HG02763 (cell line): ENCODE data around the gene HMGN1.
A peak's percentile ranks its signal among the peaks of the same experiment; 100 is the strongest.
"Not testable (repeated sequence)": the region's sequence is repeated elsewhere in the genome, so short reads cannot be mapped to it uniquely, and the experiment has no call there.

ENCODE experiments used
- ATAC-seq: cut with Tn5 transposase; IDR thresholded peaks from one replicate; pipeline ENCODE4 v1.9.1; 2021; ENCODE audit warnings: mild to moderate bottlenecking, moderate library complexity; ENCODE audit not compliant: unreplicated experiment

HMGN1 gene, protein sequence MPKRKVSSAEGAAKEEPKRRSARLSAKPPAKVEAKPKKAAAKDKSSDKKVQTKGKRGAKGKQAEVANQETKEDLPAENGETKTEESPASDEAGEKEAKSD

DNA sequence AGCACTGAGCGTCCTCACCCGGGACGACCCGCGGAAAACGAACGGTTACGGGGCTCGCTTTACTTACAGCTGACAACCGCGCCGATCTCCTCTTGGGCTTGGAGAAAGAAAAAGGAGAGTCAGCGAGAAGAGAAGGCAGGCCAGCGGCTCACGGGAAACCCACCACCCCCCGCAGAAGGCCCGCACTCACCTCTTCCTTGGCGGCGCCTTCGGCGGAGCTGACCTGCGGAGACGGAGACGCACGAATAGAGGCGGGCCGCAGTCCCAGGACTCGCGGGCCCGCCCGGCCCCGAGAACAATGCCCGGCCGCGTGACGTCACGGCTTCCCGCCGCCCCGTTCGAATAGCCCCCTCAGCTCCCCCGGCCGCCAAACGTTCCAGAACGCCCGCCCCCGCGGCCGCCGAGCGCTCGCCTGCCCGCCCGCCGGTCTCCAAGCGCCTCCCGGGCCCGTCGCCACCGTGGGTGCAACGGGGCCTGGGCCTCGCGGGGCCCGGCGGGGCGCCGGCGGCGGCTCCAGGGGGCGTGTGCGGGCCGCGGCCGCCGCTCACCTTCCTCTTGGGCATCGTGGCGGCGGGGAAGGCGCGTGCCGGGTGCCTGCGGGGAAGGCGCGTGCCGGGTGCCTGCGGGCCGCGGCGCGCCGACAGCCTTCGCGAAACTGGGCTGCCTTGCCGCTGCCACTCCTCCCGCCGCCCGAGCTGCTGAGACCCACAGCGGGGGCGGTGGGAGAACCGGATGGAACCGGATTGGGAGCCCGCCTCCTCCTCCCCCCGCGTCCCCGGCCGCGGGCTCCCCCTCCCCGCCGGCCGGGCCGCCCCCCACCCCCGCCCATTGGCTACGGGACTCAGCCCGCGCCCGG, at the start of gene HMGN1:
Gene HMGN1 (minus strand): TSS at position 734 of the 856 bp plus-strand sequence. CDS start 171 bp downstream, at position 563.
- ATAC-seq = peak; percentile 54

DNA sequence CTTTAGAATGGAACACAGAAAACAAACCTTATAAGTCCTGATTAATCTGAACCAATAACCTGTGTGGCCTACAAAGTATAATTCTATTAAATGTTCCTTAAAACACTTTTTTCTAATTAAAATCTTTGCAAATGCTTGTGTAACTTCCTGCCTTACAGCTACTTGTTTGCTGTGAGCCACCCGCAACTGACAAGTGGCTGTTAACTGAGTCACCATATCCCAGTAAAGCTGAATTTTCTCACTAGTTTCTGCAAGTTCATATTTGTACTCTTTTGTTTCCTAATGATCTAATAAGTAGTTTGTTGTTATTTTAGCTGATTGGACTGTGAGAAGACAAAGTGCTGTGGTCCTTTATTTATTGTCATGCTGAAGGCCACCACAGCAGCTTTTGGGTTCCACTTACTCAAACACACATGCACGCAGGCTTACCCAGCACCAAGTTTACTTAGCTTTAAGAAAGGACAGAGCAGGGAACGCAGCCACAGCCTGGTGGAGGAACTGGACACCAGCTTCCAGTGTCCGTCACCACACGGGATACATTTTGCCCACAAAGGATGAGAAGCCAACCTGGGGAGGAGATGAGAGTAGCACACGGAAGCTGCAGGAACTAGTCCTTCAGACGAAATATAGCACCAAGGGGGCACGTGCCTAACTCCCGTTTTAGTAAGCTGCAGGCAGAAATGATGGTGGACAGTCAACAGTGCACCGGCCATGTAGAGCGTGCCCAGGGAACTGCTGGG, 48.9 kb upstream of the HMGN1 start:
- no peak for ATAC-seq

DNA sequence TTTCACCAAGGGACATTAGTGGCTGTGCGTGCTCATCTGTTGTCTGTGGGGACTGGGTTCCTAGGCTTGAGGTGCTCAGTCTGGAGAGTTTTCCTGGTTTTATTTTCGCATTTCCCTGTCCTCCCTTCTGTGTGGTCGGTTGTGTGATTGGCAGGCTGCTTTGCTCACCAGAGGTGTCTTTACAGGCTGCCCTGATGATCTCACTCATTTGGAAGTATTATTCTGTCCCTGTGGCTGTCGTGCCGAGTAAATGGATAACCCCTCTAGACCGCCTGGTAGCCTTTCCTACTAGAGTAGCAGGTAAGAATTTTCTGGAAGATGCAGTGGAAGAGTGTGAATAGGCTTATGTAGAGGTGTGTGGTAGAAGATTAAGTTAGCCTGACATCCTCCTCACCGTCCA, 44.1 kb upstream of the HMGN1 start:
- no peak for ATAC-seq

DNA sequence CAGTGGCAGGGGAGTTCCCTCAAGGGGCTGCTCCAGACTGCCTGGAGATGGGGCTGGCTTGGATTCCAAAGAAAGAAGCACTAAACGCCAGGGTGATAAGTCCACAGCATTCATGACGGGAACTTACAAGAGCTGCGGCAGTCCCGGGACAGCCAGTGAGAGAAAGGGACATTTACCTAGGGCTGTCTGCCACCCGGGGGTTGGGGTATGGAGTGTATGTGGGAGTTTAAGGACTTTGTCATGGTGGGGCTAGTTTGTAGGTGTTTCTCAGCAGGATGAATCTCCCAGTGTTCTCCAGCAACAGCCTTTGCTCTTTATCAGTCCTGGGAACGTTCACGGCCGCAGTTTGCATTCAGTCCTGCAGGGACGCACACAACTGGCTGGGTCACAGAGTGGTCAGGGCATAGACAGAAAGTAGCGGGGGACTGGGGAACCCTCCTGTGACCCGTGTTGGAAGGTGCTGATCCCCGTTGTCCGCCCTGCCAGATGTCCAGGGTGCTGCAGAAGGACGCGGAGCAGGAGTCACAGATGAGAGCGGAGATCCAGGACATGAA, 41.4 kb upstream of the HMGN1 start:
- ATAC-seq = no peak

DNA sequence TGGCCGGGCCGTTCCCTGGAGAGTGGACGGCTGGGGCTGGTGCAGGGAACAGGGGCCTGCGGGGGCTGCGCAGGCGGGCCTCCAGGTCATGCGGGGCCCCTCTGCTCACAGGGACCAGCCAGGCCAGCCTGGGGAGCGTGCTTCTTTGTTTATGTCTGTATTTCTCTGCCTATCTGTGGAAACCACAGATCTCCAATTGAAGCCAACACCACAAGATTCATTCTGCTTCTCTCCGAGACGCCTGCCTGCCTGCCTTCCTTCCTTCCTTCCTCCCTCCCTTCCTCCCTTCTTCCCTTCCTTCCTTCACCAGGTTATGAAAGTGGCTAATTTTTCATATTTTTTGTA, 39.9 kb upstream of the HMGN1 start:
- ATAC-seq = no peak

DNA sequence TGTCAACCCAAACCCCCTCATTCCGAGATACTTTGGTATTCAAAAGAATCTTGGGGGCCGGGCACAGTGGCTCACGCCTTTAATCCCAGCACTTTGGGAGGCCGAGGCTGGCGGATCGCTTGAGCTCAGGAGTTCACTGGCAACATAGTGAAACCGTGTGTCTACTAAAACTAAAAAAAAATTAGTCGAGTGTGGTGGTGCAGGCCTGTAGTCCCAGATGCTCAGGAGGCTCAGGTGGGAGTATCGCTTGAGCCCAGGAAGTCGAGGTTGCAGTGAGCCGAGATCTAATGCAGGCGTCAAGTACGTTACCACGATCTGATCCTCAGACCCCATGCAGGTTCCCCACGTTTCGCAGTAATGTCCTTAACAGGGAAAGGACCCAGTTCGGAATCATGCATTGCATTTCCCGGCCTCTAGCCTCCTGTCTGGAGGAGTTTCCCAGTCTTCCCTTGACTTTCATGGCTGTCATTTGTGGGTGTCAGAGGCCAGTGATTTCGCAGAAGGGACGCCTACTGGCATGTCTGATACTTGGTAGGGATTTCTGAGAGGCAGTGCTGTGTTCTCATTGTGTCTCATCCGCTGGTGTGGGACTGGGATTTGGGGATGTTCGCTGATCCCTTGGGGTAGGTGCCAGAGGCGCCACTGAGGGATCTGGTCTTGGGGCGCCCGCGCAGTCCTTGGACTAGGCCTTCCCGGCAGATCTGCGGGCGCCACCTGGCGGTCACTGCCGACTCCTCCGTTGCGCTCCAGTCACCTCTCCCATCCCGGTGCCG, 39.3 kb upstream of the HMGN1 start:
- peak; percentile 73 for ATAC-seq

DNA sequence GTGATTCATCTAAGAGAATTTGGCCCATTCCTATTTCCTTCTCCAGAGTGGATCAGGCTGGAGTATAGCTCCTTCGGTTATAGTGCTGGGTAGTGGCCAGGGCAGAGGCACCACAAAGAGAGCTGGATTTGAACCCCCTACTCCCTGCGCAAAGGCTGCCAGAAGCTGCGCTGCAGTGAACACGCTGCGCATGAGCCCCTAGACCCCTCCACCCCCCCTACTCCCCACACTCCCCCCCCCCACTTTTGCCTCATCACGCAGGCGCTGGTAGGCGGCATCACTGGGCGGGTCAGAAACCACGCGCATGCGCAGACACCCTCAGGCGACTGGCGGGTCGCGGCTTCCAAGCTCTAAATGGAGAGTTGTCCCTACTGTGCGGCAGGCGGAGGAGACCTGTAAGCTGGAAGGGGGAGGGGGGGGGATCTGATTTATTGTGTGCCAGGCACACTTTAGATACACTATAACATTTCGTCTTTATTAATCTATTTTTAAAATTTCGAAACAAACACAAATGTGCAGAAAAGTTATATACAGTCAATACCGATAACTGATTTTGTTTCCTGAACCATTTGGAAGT, 38.7 kb upstream of the HMGN1 start:
- peak; percentile 49 for ATAC-seq

DNA sequence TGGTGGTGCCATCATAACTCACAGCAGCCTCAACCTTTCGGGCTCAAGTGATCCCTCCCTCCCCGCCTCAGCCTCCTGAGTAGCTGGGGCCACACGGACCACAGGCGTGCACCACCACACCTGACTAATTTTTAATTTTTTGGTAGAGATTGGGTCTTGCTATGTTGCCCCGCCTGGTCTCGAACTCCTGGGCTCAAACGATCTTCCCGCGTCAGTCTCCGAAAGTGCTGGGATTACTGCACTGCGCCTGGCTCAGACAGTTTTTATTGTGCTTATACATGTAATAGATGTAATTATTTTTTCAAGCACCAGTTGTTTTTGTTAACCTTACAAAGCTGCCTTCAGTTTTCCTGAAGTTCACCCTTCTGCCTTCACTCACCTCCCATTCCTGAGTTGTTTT, 38.0 kb upstream of the HMGN1 start:
- no peak for ATAC-seq

DNA sequence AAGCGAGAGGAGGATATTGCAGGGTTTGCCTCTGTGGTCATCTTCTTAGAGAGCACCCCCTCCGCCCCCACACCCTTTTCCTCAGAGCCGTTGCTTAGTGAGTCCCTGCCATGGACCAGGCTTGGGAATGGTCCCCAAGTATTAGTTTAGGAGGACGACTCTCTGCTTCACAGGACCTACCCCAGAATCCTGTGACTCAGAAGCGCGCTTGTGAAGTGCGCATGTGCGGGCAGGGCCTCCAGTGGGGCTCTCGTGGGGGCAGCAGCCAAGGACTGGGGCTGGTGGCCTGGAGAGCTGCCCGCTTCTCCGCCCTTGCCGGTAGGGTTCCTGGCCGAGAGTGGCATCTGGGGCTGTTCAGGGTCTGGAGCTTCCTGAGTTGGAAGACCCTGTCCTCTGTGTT, 37.3 kb upstream of the HMGN1 start:
- ATAC-seq = no peak

DNA sequence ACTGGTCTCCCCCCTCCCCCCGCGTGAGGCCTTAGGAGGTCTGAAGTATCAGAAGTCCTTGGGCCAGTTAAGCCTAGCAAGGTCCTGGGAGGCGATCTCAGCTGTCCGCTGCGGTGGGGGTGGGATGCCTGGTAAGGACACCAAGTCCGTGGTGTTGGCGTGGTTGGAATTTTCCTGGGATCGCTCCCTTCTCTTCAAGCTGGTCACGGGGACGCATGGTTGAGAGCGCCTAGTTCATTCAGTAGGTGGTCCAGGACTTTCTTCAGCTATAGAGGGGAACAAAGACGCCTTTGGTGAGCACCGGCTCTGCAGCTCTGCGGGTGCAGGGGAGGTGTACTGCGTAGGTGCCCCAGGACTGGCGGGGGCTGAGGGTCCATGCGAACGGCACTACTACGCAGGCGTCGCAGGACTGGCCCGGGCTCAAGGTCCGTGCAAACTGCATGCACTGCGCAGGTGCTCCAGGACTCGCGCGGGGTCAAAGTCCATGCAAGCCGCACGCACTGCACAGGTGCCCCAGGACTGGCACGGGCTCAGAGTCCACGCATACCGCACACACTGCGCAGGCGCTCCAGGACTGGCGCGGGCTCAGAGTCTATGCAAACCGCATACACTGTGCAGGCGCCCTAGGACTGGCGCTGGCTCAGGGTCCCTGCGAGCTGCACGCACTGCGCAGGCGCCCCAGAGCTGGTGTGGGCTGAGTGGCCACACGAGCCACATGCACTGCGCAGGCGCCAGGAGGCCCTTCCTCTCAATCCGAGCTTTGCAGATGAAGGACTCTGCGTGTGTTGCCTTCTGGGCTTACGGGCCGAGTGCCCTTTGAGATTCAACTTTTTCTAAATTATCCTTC, 36.6 kb upstream of the HMGN1 start:
- peak; percentile 44 for ATAC-seq

DNA sequence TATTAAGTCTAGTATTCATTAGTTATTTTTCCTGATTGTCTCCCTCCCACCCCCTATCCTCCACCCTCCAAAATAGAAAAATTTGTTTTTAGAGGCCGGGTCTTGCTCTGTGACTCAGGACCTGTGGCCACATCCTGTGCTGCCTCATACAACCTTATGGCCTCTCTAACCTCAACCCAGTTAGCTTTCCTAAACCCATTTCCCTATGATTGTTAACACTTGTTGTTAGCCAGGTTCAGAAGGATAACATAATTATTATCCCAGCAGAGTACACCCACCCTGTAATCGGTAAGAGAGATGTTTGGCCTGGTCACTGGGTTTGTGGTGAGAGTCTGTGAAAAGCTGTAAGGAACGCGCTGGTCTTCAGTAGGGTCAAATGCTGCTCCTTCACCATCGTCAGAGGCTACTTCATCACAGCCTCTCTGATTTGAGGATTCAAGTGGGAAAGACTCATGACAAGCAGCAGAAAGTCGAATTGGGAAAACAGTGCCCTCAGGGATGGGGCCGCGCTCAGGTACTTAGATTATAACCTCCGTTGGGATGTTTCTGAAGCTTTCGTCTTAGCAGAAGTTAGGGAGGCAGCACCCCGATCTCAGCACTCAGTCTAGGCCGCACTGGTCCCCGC, 35.9 kb upstream of the HMGN1 start:
- no peak for ATAC-seq

DNA sequence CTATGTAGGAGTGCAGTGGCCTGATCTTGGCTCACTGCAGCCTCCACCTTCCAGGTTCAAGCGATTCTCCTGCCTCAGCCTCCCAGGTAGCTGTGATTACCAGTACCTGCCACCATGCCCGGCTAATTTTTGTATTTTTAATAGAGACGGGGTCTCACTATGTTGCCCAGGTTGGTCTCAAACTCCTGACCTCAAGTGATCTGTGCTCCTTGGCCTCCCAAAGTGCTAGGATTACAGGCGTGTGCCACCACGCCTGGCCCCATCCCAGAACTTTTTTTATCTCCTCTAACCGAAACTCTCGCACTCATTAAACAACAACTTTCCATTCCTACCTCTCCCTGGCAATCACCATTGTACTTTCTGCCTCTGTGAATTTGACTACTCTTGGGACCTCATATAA, 33.2 kb upstream of the HMGN1 start:
- not testable (repeated sequence) for ATAC-seq

DNA sequence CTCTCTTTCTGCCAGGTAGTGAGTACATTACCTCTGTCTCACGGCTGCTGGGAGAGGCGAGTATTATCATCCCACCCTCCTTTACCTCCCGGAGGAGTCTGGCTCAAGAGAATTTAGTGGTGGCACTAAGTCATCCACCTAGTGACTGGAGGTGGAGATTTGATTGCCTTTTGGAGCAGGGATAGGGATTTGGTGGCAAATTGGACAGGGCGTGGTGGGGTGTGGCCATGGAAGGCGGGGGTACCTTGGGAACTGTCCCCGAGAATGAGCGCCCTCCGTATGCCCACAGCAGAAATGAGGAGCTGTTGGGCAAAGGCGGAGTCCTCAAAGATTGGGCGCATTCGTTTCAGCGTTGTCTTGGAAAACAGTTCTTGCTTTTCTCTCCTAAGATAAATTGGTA, 32.1 kb upstream of the HMGN1 start:
- ATAC-seq = no peak

DNA sequence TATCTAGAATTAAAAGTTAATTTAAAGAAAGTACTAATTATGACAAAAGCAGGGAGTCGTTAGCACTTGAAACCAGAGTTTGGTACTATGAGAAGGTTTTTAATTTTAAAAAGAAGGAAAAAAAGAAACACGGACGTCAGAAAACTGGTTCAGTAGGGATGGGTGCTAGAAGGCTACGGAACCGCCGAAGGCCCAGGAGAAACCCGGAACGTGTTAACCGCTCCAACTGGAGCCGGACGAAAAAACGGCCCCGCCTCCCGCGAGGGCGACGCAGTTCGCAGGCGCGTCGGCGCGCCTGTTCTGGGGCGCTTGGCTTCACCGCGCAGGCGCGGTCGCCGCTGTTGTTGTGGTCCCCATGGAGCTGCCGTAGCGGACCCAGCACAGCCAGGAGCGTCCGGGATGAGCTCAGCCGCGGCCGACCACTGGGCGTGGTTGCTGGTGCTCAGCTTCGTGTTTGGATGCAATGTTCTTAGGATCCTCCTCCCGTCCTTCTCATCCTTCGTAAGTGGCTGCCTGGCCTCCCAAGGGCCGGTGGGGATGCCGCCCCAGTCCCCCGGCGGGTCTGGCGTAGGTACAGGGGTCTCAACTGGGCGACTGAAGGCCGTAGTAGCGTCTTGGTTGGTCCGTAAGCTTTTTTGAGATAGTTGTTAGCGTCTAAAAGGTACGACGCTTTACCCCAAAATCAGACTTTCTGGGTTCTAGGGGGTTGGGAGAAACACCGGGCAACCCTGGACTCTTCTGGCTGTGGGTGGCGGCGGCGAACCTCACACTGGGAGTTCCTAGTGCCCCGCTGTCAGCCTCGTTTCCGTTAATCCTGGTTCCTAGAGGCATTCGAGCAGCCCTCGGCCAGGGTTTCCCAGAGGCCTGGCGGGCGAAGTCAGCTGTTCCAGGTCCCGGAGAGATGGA, 31.4 kb upstream of the HMGN1 start:
- ATAC-seq = peak; percentile 98

DNA sequence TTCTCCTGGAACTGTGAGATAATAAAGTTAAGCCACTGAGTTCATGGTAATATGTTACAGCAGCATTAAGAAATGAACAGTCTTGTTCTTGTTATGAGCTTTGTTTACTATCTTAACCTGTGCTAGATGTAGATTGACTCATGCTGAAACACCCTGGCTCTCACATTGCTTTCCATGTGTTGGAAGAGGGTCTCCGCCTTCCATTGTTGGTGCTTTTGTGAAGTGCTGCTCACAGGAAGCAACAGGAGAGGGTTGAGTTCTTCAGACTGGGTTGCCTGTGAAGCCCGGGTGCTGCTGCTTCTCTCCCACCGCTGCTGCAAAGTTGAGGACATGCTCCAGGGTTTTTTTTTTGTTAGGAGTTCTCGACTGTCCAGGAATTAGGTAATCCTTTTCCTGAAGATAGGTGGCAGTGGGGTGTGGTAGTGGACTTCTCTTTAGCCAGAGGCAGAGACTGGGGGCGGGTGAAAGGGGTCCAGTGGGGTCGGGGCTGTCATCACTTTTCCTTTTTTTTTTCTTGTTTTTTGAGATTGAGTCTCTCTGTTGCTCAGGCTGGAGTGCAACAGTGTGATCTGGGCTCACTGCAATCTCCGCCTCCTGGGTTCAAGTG, 28.7 kb upstream of the HMGN1 start:
- ATAC-seq = no peak

DNA sequence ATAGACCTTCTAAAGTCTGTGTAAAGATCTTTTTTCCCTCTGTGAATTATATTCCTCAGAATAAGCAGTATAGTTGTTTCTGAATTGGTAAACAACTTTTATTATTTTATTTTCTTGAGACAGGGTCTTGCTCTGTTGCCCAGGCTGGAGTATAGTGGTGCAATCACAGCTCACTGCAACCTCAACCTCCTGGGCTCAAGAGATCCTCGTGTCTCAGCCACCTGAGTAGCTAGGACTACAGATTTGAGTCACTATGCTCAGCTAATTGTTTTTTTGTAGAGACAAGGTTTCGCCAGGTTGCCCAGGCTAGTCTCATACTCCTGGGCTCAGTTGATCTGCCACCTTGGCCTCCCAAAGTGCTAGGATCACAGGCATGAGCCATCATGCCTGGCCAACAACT, 26.6 kb upstream of the HMGN1 start:
- ATAC-seq = no peak

DNA sequence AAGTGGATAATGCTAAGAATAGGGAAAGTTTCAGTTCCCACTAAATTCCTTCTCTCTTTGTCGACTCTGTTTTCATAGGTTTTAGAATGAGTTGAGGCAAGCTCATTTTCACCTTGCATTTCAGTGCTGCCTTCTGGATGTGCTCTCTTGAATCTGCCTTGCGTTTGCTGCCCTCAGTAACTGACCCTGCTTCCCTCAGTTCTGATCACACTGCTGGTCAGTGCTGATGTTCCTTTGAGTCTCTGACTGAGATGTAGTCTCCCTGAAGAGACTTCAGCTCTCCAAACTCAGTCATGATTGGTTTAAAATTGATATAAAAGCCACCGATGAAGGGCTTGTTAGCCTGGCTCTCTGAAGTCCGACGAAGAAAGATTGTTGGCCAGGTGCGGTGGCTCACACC, 25.2 kb upstream of the HMGN1 start:
- ATAC-seq = no peak

DNA sequence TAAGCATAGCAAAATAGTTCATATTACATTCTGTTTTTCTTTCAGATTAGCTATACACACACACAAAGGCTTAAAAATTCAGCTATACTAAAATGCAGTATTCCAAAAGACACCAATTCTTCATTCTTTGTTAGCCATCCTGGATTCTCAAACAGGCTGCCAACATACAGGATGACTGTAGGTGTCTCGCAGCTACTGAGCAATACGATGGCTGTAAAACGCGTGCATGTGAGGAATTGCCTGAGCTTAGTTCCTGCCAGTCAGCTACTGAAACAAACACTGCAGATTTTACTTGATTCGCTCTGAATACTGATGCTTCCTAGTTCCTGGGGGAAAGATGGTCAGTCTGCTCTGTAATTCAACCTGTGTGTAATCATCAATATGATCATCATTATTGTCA, 24.7 kb upstream of the HMGN1 start:
- ATAC-seq = no peak
